HAP-1 (cell line): ENCODE measurements around the gene FBXW10.
"Not testable (repeated sequence)": the region's sequence is repeated elsewhere in the genome, so short reads cannot be mapped to it uniquely, and the experiment has no call there.

Source experiments
- DNase-seq, 2 experiments: peaks; one replicate each; pipeline ENCODE4 v3.0.0-alpha.2; 2016 to 2020; ENCODE audit warnings: low spot score in 2 of 2
- H3K27me3 ChIP-seq: fragments of 250-450 bp; sonication (Bioruptor Pico); 2 replicates; pipeline ENCODE4 v1.5.1; 2020; ENCODE audit warnings: low read depth, mild to moderate bottlenecking, moderate library complexity
- H3K36me3 ChIP-seq: fragments of 250-450 bp; sonication (Bioruptor Pico); replicated peaks from 2 replicates; pipeline ENCODE4 v1.5.1; 2020; ENCODE audit warnings: mild to moderate bottlenecking
- H3K4me1 ChIP-seq: fragments of 250-450 bp; sonication (Bioruptor Pico); 2 replicates; pipeline ENCODE4 v1.5.1; 2020; ENCODE audit warnings: mild to moderate bottlenecking
- H3K4me3 ChIP-seq: fragments of 250-450 bp; sonication (Bioruptor Pico); 2 replicates; pipeline ENCODE4 v1.5.1; 2020; ENCODE audit warnings: mild to moderate bottlenecking, moderate library complexity
- H3K9me3 ChIP-seq: fragments of 250-450 bp; sonication (Bioruptor Pico); 2 replicates; pipeline ENCODE4 v1.5.1; 2020; ENCODE audit warnings: mild to moderate bottlenecking, moderate library complexity
- in situ Hi-C: fragments of 300-500 bp; cut with MboI; formaldehyde crosslinking; loops from 3 replicates; pipeline ENCODE4 v1.14.3; 2020; ENCODE audit warnings: low sequenced_read_pairs, inconsistent platforms, mixed read lengths

Gene FBXW10, protein sequence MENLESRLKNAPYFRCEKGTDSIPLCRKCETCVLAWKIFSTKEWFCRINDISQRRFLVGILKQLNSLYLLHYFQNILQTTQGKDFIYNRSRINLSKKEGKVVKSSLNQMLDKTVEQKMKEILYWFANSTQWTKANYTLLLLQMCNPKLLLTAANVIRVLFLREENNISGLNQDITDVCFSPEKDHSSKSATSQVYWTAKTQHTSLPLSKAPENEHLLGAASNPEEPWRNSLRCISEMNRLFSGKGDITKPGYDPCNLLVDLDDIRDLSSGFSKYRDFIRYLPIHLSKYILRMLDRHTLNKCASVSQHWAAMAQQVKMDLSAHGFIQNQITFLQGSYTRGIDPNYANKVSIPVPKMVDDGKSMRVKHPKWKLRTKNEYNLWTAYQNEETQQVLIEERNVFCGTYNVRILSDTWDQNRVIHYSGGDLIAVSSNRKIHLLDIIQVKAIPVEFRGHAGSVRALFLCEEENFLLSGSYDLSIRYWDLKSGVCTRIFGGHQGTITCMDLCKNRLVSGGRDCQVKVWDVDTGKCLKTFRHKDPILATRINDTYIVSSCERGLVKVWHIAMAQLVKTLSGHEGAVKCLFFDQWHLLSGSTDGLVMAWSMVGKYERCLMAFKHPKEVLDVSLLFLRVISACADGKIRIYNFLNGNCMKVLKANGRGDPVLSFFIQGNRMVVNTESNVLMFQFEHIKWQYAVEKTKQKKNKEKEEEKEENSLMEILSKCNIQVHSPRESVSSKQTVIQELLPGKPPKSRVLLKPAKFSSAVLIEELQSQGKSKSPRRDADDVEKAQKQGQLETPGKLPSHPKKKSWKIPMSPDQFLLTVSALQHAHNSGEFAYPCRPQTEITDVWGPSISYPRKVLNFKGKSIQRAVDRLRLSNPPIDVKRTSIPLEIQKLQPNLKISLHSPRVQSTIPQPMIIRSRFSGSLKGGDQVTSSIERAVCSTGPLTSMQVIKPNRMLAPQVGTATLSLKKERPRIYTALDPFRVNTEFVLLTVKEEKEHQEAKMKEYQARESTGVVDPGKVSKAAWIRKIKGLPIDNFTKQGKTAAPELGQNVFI

DNA sequence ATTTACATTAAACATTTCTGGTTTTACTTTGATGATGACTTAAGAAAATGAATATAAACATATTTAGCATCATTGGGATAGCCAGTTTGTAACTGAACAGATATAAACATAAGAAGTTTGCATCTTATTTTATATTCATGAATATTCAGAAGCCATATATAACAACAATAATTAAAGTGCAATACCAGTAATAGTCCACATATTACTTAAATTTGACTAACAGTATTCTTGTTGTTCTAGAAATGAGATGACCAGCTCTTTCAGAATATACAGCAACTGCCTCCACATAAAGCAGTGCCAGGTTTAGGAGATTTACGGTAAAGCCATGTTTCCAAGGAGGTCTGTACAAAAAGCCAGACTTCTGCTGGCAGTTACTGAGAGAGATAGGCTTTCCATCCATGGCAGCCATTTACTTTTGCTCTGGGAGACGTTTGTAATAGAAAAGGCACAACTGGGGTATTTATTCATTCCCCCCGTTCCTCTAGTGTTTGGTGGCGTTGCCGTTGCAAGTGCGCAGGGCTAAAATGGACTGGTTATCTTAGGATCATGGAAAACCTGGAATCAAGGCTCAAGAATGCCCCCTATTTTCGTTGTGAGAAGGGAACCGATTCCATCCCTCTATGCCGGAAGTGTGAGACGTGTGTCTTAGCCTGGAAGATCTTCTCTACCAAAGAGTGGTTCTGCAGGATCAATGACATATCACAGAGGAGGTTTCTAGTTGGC lies at the start of gene FBXW10:
Gene FBXW10 (plus strand): TSS at position 356 of the 723 bp plus-strand sequence. CDS start 191 bp downstream, at position 547.
- H3K4me1 ChIP-seq, H3K9me3 ChIP-seq, H3K27me3 ChIP-seq, H3K4me3 ChIP-seq, DNase-seq, H3K36me3 ChIP-seq, in situ Hi-C loops: not testable (repeated sequence)

DNA sequence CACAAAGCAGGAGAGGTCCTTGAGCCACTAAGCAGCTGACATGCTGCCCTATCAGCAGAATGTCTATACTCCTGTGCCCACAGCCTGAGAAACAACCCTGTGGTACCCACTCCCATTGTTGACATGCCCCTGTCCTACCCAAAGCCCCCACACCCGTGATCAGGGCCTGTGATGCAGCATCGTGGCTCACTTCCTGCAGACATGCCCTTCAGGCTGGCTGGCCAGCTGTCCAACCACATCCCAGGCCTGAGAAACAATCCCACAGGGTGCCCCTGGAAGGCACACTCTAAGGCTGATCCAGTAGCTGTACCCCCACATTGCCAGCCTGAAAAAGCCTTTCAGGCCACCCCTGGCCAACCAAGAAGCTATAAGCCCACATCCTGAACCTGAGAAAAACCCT lies 48.7 kb upstream of the FBXW10 start:
- H3K27me3 ChIP-seq, H3K4me1 ChIP-seq, H3K4me3 ChIP-seq, in situ Hi-C loops, H3K36me3 ChIP-seq, DNase-seq, H3K9me3 ChIP-seq: not testable (repeated sequence)

DNA sequence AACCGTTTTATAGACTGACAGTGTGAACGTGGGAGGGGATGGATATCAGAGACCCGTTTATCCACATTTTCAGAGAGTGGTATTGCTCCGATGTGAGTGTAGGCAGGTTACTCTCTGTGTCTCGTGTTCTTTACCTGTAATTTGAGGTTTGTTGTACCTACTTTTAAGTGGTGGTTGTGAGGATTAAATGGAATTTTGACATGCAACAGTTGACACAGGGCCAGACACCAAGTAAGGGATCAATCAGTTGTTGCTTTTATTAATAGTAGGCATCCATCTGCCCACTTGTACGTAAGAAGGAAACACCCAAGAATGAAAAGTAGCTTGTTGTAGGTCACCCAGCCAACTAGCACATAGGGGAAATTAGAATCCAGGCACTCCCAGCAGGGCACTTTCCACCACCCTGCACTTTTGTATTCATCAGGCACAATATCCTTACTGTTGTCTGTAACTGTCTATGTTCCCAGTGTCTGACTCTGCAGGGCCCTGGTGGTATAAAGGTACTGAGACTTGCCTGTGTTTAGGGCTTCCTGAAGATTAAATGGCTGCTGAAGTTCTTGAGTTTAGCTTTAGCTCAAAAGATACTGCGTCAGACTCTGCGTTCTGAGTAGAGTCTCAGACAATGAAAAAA lies 45.3 kb upstream of the FBXW10 start:
- in situ Hi-C loops: not testable (repeated sequence)

DNA sequence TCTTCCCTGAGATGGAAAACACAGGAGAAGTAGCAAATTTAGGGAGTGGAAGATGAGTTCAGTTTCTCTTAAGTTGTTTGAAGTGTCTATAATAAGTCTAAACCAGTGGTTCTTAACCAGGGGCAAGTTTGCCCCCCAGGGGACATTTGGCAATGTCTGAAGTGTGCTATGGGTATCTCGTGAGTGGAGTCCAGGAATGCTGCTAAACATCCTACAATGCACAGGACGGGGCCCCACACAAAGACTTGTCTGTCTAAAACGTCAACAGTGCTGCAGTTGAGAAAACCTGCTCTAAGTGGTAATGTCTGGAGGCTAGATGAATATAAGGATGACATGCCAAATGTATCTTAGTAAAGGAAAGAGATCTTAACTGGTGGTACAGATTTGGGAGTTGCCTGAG lies 37.9 kb upstream of the FBXW10 start:
- H3K36me3 ChIP-seq, H3K9me3 ChIP-seq, in situ Hi-C loops, H3K4me1 ChIP-seq, DNase-seq, H3K27me3 ChIP-seq, H3K4me3 ChIP-seq: not testable (repeated sequence)

More for the DNA sequence above, 45.3 kb upstream of the FBXW10 start:
- not testable (repeated sequence) for DNase-seq, H3K4me1 ChIP-seq, H3K4me3 ChIP-seq, H3K36me3 ChIP-seq, H3K27me3 ChIP-seq, H3K9me3 ChIP-seq

DNA sequence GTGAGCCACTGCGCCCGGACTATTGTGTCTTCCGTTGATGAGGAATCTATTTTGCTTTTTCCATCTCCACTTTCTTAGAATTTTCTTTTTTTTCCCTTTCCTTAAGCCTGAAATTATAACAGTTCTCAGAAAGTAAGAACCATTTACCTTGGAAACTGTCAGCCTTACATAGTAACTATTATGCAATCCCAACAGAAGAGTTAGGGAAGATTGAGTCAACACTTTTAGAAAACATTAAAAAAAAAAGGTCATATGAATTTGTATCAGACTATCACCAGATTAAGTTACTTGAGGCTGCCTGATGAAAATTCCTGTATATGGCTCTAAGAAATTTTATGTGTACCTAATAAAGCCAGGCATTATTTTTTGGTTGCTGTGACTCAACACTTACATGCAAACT lies 35.6 kb upstream of the FBXW10 start:
- H3K4me3 ChIP-seq, in situ Hi-C loops, DNase-seq, H3K9me3 ChIP-seq, H3K36me3 ChIP-seq, H3K27me3 ChIP-seq, H3K4me1 ChIP-seq: not testable (repeated sequence)

DNA sequence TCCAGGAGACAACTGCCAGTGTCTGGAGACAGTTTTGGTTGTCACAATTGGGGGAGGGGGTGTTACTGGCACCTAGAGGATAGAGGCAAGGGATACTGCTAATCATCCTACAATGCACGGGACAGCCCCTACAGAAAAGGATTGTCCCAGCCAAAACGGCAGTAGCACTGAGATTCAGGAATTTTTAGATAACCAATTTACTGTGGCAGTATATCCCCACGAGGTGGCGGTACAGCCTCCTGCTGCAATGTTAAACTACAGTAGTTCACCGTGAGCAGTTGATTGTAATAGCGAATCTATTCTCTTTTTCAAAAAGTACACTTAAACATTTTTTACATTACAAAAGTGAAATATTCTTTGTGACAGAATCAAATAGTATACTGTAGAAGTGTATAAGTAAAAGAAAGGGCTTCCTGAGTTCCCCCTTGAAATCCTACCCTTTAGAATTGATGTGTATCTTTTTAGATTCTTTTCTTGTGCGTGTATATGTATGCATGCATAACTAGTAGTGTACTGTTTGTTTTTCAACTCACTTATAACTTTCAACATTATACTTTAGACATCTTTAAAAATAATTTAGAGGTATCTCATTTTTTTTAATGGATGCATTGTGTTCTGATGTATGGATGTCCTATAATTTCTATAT lies 31.4 kb upstream of the FBXW10 start:
- DNase-seq: peak; percentile 43 to 81
- H3K36me3 ChIP-seq, H3K27me3 ChIP-seq, H3K4me1 ChIP-seq, in situ Hi-C loops, H3K9me3 ChIP-seq, H3K4me3 ChIP-seq: not testable (repeated sequence)

DNA sequence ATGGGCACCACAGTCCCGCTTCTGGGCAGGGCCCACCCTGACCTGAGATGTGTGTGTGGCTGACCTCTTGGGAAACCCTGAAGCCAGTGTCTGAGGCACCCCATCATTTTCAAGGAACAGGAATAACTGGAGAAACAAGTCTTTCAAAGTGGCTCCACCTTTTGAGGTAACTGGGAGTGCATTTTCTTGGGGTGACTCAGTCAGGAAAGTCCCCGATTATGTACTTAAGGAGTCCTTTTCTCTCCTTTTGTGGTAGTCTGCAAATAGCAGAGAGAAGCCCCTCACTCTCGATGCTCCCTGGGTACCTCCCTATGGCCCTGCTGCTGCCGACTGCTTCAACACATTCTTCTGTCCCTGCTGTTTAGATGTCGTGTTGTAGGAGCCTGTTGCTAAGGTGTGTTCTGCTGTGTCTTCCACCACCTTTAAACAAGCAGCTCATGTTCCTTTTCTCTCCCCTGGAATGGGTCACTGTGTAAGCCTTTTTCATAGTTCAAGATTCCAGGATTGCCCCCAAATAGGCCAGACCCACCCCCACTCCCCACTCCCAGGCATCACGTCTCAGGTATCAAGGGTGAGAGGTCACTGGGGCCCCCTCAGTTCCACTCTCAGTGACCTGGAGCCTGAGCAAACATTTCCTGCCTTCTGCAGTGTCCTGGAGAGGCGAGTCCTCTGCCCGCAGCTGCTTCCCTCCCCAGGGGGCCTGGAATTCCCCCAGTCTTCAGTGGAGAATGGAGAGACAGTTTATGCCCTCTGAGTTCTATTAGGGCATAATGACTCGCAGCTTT lies 25.0 kb upstream of the FBXW10 start:
- H3K9me3 ChIP-seq, H3K4me3 ChIP-seq, H3K27me3 ChIP-seq, H3K36me3 ChIP-seq, H3K4me1 ChIP-seq, in situ Hi-C loops: not testable (repeated sequence)
- peak in 1 of 2 experiments; percentile 10 for DNase-seq

DNA sequence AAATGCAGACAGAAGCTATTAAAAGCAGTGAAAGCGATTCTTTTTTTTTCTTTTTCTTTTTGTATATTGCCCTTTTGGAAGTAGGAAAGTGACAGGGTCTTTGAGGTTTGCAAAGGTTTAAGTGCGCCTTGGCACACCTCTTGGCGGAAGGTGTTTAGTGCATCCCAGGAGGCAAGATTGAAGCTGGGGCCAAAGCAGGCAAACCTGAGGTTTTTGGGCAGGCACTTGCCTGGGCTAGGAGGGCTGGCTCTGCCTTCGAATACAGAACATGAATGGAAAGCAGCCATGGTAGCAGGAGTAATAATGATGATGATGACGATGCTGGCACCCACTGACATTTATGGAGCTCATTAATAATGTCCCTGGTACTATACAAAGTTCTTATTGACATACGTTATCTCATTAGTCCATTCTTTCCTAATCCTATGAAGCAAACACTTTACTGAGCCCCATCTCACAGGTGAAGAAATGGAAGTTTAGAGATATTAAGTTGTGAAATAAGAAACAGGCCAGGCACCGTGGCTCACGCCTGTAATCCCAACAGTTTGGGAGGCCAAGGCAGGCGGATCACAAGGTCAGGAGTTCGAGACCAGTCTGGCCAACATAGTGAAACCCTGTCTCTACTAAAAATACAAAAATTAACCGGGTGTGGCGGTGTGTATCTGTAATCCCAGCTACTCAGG lies 24.3 kb upstream of the FBXW10 start:
- not testable (repeated sequence) for DNase-seq, H3K4me3 ChIP-seq

DNA sequence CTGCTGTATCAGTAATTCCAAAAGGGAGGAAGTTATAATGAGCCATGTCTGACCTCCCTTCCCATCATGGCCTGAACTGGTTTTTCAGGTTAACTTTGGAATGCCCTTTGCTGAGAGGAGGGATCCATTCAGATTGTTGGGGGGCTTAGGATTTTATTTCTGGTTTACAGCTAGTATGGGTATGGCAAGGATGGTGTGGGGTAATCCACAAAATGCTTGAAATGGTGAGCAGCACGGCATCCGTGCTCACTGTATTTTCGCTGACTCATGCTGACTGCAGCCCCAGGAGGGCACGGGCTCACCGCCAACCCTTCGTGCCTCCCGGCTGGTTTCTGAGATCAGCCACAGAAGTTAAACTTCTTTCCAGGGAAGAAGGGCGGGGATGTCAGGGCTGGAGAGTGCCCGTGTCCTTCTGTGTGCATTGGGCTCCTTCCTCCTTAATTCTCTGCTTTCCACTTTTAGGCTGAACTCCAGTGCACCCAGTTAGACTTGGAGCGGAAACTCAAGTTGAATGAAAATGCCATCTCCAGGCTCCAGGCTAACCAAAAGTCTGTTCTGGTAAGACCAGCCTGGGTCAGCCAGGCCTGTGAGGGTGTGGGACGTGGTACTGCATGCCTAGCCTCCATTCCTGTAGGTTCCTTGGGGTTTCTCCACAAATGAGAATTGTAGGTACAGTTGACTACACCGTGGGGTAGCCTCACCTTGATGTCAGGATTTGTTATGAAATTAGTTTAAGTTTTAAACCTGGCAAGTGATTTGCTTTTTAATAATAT lies 21.9 kb upstream of the FBXW10 start:
- in situ Hi-C loops, H3K4me3 ChIP-seq, H3K4me1 ChIP-seq, DNase-seq, H3K9me3 ChIP-seq, H3K27me3 ChIP-seq, H3K36me3 ChIP-seq: not testable (repeated sequence)

More for the DNA sequence above, 24.3 kb upstream of the FBXW10 start:
- H3K27me3 ChIP-seq, H3K9me3 ChIP-seq, H3K36me3 ChIP-seq, H3K4me1 ChIP-seq, in situ Hi-C loops: not testable (repeated sequence)

DNA sequence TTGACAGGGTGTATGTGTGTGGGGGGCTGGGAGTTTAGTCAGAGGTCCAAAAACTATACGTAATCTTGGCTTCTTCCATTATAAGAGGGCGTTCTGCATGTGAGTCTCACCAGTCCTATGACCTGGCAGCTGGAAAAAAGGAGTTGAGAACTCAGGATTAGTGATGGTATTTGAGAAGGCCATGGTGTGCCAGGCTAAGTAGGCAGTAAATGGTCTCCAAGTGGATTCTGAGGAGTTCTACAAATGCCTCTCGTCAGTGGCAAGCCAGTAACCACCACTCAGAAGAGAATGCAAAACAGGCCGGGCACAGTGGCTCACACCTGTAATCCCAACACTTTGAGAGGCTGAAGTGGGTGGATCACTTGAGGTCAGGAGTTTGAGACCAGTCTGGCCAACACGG lies 21.2 kb upstream of the FBXW10 start:
- H3K9me3 ChIP-seq, DNase-seq, H3K4me1 ChIP-seq, H3K27me3 ChIP-seq, H3K36me3 ChIP-seq, in situ Hi-C loops, H3K4me3 ChIP-seq: not testable (repeated sequence)

DNA sequence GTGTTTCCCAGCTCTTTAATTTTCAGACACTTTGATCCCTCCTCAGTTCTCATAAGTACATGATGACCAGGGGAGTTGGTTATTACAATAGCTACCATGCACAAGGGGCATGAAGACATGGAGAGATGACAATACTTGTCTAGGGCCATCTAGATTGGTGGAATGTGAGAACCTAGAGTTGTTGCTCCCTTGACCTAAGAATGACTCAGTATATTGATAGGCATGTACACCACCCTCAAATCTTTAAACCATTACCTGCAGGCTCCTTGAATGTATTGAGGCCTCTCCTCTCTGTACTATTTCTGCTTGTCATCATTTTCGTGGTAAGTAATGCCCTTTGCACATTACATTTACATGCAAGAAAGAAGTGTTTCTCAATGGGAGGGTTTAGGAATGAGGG lies 20.3 kb upstream of the FBXW10 start:
- H3K4me1 ChIP-seq, DNase-seq, in situ Hi-C loops, H3K27me3 ChIP-seq, H3K4me3 ChIP-seq, H3K36me3 ChIP-seq, H3K9me3 ChIP-seq: not testable (repeated sequence)
